Calu3 (cell line): ENCODE results near the gene SH3BP5. TPM values are rescaled to one million over a fixed set of nuclear protein-coding genes. Genes with fewer than 3 reads are reported as not detected.

Experiments
- BruUV-seq: library from RNA; stranded (reverse); fragments of 400-500 nt; replicated peaks from 2 replicates; lab custom pipeline; 2021; lab: Mats Ljungman, UMichigan
- CTCF ChIA-PET: fragments of 300-600 bp; sonication (Branson Sonifier 250); formaldehyde crosslinking; loops from one replicate; lab custom pipeline; 2022; ENCODE audit warnings: antibody characterized with exemption; lab: Charles Lee
- DNase-seq: peaks from one replicate; pipeline ENCODE4 v3.0.0; 2022
- H3K27ac Mint-ChIP-seq: one replicate; pipeline ENCODE4 v1.8.0; 2022; ENCODE audit warnings: mixed read lengths; ENCODE audit not compliant: unreplicated experiment
- H3K27me3 Mint-ChIP-seq: one replicate; pipeline ENCODE4 v1.8.0; 2022; ENCODE audit warnings: mixed read lengths; ENCODE audit not compliant: unreplicated experiment
- H3K36me3 Mint-ChIP-seq: one replicate; pipeline ENCODE4 v1.8.0; 2022; ENCODE audit warnings: mild to moderate bottlenecking, moderate library complexity, mixed read lengths; ENCODE audit not compliant: insufficient read depth, unreplicated experiment
- H3K4me1 Mint-ChIP-seq: one replicate; pipeline ENCODE4 v1.8.0; 2022; ENCODE audit warnings: mild to moderate bottlenecking, low read depth, mixed read lengths; ENCODE audit not compliant: unreplicated experiment
- H3K4me3 Mint-ChIP-seq: one replicate; pipeline ENCODE4 v1.8.0; 2022; ENCODE audit warnings: mild to moderate bottlenecking, low read depth, moderate library complexity, mixed read lengths; ENCODE audit not compliant: unreplicated experiment
- H3K9me3 Mint-ChIP-seq: one replicate; pipeline ENCODE4 v1.8.0; 2022; ENCODE audit warnings: low read depth, mixed read lengths; ENCODE audit not compliant: unreplicated experiment
- intact Hi-C: fragments of 100-400 bp; cut with micrococcal nuclease; formaldehyde crosslinking; loops from one replicate; pipeline ENCODE4 v1.10.0; 2022; ENCODE audit not compliant: unreplicated experiment
- total RNA-seq: library from RNA; stranded (reverse); gene quantifications from 2 replicates; pipeline ENCODE4 v1.2.3, GENCODE V29; 2022
- TF ChIP-seq, protein P1 (sequence below): fragments of 200-600 bp; IDR thresholded peaks from one replicate; pipeline ENCODE4 v1.8.0; 2022; ENCODE audit warnings: antibody characterized with exemption; ENCODE audit not compliant: unreplicated experiment

SH3BP5 gene
- total RNA-seq, 1 experiment from 2014 or later, result 4.0 TPM

DNA sequence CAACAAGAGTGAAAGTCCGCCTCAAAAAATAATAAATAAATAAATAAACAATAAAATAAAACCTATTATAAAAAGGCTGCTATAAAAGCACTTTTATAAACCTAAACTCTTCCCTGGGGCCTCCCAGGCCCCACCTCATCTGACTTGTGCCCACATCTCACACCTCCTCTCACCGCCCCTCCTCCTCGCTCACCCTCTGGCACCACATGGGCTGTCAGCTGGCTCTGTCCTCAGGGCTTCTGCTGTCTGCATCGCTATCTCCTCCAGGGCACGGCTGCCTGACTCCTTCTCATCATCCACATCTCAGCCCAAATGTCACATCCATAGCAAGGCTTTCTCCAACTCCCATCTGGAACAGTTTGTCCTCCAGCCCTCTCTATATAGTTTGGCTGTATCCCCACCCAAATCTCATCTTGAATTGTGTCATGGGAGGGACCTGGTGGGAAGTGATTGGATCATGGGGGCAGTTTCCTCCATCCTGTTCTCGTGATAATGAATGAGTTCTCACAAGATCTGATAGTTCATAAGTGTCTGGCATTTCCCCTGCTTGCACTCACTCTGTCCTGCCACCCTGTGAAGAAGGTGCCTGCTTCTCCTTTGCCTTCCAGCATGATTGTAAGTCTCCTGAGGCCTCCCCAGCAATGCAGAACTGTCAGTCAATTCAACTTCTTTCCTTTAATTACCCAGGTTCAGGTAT lies 8.8 kb upstream of the SH3BP5 start:
- H3K36me3 Mint-ChIP-seq, result no peaks in the 10 kb centered on the region
- H3K4me1 Mint-ChIP-seq, result peaks cover 8% of the 10 kb centered on the region
- DNase-seq, result no peak
- intact Hi-C loops, result no loop called here
- TF ChIP-seq, protein P1, sequence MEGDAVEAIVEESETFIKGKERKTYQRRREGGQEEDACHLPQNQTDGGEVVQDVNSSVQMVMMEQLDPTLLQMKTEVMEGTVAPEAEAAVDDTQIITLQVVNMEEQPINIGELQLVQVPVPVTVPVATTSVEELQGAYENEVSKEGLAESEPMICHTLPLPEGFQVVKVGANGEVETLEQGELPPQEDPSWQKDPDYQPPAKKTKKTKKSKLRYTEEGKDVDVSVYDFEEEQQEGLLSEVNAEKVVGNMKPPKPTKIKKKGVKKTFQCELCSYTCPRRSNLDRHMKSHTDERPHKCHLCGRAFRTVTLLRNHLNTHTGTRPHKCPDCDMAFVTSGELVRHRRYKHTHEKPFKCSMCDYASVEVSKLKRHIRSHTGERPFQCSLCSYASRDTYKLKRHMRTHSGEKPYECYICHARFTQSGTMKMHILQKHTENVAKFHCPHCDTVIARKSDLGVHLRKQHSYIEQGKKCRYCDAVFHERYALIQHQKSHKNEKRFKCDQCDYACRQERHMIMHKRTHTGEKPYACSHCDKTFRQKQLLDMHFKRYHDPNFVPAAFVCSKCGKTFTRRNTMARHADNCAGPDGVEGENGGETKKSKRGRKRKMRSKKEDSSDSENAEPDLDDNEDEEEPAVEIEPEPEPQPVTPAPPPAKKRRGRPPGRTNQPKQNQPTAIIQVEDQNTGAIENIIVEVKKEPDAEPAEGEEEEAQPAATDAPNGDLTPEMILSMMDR, result no peak
- no TSS peak for BruUV-seq
- CTCF ChIA-PET, result no interaction called here
- H3K27ac Mint-ChIP-seq, result no peak overlapping the region
- H3K4me3 Mint-ChIP-seq, result no peak overlapping the region
- no peaks in the 10 kb centered on the region for H3K9me3 Mint-ChIP-seq
- H3K27me3 Mint-ChIP-seq, result peaks cover 21% of the 10 kb centered on the region

DNA sequence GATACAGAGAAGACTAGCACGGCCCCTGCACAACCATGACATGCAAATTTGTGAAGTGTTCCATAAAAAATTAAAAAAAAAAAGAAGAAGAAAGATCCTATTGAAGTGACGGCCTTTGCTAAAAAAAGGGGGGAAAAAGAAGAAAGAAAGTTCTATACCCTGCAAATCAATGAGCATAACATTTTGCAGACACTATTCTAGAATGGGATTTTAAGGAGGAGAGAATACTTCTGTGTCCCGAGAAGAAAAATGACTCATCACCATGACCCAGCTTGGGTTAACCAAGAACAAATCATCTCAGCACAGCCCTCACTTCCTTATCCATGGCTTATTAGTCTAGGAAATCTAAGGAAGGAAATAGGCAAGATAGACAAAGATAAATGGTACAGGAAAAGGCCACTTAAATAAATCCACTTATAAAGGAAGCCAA lies 7.4 kb upstream of the SH3BP5 start:
- no peaks in the 10 kb centered on the region for H3K4me1 Mint-ChIP-seq
- H3K27ac Mint-ChIP-seq, result no peak overlapping the region
- H3K4me3 Mint-ChIP-seq, result no peak overlapping the region
- H3K27me3 Mint-ChIP-seq, result peaks cover 14% of the 10 kb centered on the region
- no TSS peak for BruUV-seq
- no peaks in the 10 kb centered on the region for H3K36me3 Mint-ChIP-seq
- CTCF ChIA-PET, result interaction anchor here (1.6 kb wide), 1 partner anchor 39 kb away, joined by 3 read pairs; no protein-coding TSS in a partner anchor
- TF ChIP-seq, protein P1, result no peak
- H3K9me3 Mint-ChIP-seq, result no peaks in the 10 kb centered on the region
- intact Hi-C loops, result no loop called here
- DNase-seq, result no peak

DNA sequence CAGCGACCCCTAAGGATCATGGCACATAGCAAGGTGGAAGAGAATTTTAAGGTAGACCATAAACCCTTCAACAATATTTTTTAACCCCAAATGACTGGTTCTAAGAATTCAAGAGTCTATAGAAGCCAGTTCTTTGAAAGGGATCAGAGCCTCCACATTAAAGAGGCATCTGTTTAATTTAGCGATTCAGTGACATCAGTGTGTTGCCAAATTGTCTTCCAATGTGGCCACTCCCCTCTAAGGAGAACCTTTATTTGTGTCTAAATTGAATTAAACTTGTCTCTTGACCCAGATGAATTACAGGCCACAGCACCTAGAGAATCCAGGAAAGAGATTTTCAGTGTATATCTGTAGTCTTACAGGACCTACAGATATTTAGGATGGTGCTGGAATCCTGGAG lies 6.6 kb upstream of the SH3BP5 start:
- Mint-ChIP-seq H3K27ac (no peak overlapping the region), H3K9me3 (no peaks in the 10 kb centered on the region), H3K27me3 (peaks cover 6% of the 10 kb centered on the region), H3K4me3 (no peak overlapping the region), H3K4me1 (no peaks in the 10 kb centered on the region), H3K36me3 (no peaks in the 10 kb centered on the region)
- no peak for DNase-seq
- CTCF ChIA-PET, result no interaction called here
- TF ChIP-seq, protein P1, result no peak
- no TSS peak for BruUV-seq
- intact Hi-C loops, result no loop called here

DNA sequence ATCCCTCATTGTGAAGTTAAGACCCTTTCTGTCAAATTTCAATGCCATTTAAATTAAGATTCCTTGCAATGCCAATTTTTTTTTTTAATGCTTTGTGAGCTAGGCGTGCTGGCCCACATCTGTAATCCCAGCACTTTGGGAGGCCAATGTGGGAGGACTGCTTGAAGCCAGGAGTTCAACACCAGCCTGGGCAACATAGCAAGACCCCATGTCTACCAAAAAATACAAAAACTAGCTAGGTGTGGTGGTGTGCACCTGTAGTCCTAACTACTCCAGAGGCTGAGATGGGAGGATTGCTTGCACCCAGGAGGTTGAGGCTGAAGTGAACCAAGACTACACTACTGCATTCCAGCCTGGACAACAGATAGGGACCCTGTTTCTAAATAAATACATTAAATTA lies 5.6 kb upstream of the SH3BP5 start:
- BruUV-seq, result no TSS peak
- DNase-seq, result no peak
- H3K27me3 Mint-ChIP-seq, result no peaks in the 10 kb centered on the region
- no peak overlapping the region for H3K4me3 Mint-ChIP-seq
- H3K4me1 Mint-ChIP-seq, result no peaks in the 10 kb centered on the region
- CTCF ChIA-PET, result interaction anchor here (0.7 kb wide), 2 partner anchors 32 to 946 kb away, joined by 4 read pairs; no protein-coding TSS in a partner anchor
- TF ChIP-seq, protein P1, result no peak
- H3K27ac Mint-ChIP-seq, result no peak overlapping the region
- H3K36me3 Mint-ChIP-seq, result no peaks in the 10 kb centered on the region
- H3K9me3 Mint-ChIP-seq, result no peaks in the 10 kb centered on the region
- intact Hi-C loops, result no loop called here
